ENCODE data around the gene CCDC195.

DNA sequence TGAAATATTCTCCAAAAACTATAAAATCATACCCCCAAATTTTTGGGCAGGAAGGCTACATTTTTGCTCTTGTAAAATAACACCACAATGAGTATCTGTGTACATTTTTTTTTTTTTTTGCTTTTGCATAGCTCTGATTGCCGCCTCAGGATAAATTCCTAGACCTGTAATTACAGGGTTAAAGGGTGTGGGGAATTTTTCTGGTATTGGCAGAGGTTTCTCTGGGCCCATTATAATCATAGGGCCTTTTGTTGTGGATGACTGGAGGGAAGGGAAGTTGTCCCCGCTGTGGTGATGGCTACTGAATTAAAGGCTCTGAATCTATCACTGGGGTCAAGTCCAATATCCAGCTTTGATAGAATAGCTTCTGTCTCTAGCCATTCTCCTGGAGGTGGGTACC is 26.6 kb downstream of the CCDC195 start:
- TF ChIP-seq, protein P1, sequence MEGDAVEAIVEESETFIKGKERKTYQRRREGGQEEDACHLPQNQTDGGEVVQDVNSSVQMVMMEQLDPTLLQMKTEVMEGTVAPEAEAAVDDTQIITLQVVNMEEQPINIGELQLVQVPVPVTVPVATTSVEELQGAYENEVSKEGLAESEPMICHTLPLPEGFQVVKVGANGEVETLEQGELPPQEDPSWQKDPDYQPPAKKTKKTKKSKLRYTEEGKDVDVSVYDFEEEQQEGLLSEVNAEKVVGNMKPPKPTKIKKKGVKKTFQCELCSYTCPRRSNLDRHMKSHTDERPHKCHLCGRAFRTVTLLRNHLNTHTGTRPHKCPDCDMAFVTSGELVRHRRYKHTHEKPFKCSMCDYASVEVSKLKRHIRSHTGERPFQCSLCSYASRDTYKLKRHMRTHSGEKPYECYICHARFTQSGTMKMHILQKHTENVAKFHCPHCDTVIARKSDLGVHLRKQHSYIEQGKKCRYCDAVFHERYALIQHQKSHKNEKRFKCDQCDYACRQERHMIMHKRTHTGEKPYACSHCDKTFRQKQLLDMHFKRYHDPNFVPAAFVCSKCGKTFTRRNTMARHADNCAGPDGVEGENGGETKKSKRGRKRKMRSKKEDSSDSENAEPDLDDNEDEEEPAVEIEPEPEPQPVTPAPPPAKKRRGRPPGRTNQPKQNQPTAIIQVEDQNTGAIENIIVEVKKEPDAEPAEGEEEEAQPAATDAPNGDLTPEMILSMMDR (conservative IDR thresholded peaks at IDR 0.05 in 1 of 2, IDR thresholded peaks at IDR 0.05 in 1 of 2; ENCODE audit: extremely low read depth in 1 of 2, insufficient read depth in 1 of 2, low read depth in 1 of 2, low read length in 2 of 2) = no peak
- TF ChIP-seq EZH2 (IDR thresholded peaks at IDR 0.05; ENCODE audit: borderline replicate concordance, low read length) = no peak

Data from mammary epithelial cell (primary cell).